ENCODE measurements around the gene PLS3.
A peak's percentile ranks its signal among the peaks of the same experiment; 100 is the strongest.
"Not testable (repeated sequence)": the region's sequence is repeated elsewhere in the genome, so short reads cannot be mapped to it uniquely, and the experiment has no call there.

Gene PLS3, protein sequence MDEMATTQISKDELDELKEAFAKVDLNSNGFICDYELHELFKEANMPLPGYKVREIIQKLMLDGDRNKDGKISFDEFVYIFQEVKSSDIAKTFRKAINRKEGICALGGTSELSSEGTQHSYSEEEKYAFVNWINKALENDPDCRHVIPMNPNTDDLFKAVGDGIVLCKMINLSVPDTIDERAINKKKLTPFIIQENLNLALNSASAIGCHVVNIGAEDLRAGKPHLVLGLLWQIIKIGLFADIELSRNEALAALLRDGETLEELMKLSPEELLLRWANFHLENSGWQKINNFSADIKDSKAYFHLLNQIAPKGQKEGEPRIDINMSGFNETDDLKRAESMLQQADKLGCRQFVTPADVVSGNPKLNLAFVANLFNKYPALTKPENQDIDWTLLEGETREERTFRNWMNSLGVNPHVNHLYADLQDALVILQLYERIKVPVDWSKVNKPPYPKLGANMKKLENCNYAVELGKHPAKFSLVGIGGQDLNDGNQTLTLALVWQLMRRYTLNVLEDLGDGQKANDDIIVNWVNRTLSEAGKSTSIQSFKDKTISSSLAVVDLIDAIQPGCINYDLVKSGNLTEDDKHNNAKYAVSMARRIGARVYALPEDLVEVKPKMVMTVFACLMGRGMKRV

GRCh38 chrX:115560978-115561604, at the start of gene PLS3:
Gene PLS3, plus strand, starts transcription at chrX:115561174. Its CDS starts 49,077 bp downstream, at chrX:115610251.
- peak in 1 of 2 donors; percentile 2 for DNase-seq

DNA sequence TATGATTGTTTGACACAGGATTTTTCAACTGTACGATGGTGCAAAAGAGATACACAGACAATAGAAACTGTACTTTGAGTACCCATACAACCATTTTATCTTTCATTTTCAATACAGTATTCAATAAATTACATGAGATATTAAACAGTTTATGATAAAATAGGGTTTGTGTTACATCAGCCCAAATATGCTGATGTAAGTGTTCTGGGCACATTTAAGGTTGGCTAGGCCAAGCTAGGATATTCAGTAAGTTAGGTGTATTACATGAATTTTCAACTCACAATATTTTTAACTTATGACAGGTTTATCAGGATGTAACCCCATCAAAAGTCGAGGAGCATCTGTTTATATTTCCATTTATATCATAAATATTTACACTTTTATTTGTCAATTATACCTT, 42.9 kb upstream of the PLS3 start:
- no peak for DNase-seq

GRCh38 chrX:115521741-115522140, 39.2 kb upstream of the PLS3 start:
- no peak for DNase-seq

DNA sequence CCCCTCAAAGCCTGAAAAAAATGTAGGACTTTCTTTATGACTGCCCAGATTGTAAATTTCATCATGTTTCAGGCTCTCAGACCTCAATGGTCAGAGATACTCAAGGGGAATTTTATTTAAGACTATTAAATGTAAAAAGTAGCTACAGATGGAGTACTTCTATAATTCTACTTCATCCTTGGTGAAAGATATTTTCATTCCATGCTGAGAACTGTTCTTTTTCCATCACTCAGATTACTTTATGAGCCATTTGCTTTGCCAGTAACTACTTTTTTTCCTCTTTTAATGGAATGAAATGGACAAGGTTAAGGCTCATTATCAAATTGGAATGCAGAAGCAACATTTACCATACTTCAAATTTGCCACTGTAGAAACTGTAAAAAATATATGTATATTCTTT, 38.0 kb upstream of the PLS3 start:
- no peak for DNase-seq

GRCh38 chrX:115525486-115525885, 35.5 kb upstream of the PLS3 start:
- DNase-seq, result no peak

- DNase-seq, result no peak
Observed at GRCh38 chrX:115531818-115532403, 29.1 kb upstream of the PLS3 start.

- no peak for DNase-seq
Observed at GRCh38 chrX:115533485-115533884, 27.5 kb upstream of the PLS3 start.

DNA sequence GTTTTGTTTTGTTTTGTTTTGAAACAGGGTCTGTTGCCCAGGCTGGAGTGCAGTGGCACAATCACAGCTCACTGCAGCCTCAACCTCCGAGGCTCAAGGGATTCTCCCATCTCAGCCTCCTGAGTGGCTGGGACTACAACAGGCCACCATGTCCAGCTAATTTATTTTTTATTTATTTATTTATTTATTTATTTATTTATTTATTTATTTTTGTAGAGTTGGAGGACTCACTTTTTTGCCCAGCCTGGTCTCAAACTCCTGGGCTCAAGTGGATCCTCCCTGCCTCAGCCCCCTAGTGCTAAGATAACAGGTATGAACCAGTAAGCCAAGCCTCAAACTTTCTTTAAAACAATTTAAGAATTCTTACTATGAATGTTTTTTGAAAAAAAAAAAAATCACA, 26.6 kb upstream of the PLS3 start:
- DNase-seq, result no peak

GRCh38 chrX:115535421-115535820, 25.6 kb upstream of the PLS3 start:
- DNase-seq, result no peak

- DNase-seq, result no peak
Observed at GRCh38 chrX:115535844-115536243, 25.1 kb upstream of the PLS3 start.

DNA sequence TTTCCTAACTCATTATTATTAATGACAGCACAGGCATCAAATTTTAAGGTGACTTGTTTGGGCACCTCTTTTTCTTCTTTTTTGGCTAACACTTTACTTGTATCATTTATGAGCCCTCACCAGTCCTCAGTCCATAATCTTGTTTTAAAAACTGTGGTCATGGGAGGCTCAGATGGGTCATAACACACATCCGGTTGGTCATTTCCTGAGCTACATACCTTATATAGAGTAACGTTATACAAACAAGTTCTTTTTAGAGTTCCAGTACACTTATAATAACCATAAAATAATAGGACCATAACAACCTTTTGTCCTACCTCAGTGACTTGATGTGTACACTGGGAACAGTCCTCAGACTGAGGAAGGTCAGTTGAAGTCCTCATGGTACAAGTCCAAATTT, 21.1 kb upstream of the PLS3 start:
- no peak for DNase-seq

GRCh38 chrX:115541045-115541444, 19.9 kb upstream of the PLS3 start:
- not testable (repeated sequence) for DNase-seq

DNA sequence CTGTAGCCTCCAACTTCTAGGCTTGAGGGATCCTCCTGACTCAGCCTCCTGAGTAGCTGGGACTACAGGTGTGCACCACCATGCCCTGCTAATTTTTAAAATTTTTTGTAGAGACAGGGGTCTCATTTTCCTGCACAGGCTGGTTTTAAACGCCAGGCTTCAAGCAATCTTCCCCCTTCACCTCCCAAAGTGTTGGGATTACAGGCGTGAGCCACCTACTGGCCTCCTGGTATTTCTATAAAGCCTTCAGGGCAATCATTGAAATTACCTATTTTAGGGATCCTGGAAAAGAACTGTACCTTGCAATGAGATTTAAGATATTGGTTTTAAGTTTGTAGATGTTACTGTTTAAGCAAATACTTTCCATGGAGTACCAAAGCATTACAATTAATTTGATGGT, 13.5 kb upstream of the PLS3 start:
- DNase-seq, result no peak

DNA sequence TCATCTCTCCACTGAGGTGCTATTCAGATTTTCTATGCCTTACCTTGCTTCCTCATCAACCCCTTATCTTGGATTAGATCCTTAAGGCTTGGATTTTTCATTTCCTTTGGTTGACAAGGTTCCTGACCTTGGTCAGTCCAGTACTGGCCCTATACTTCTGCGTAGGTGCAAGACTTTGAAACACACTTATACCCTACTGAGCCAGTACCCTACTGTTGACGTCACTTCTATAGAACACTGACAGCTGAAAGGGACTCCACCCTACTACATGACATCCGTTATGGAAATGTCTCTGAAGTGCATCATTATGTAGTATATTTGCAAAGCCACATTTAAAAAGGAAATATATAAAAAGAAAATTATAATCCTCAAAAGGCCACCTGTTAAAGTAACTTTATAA, 12.0 kb upstream of the PLS3 start:
- DNase-seq, result no peak

DNA sequence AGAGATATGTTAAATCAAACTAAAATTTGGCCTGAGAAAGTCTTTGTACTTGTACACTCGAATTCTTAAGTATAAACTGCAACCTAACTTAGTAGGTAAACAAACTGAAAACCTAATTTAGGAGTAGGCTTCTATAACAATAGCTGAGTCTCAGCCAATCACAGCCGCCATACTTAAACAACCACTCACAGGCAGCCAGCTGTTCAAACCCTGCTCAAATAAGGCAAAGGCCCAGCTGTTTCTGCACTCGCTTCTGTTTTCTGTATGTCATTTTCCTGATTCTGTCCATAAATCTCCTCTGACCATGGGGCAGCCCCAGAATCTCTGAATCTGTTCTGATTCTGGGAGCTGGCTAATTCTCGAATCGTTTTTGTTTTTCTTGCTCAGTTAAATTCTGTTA, 7.8 kb upstream of the PLS3 start:
- DNase-seq, result no peak

- DNase-seq, result no peak
Observed at GRCh38 chrX:115559672-115560071, 1.3 kb upstream of the PLS3 start.

DNA sequence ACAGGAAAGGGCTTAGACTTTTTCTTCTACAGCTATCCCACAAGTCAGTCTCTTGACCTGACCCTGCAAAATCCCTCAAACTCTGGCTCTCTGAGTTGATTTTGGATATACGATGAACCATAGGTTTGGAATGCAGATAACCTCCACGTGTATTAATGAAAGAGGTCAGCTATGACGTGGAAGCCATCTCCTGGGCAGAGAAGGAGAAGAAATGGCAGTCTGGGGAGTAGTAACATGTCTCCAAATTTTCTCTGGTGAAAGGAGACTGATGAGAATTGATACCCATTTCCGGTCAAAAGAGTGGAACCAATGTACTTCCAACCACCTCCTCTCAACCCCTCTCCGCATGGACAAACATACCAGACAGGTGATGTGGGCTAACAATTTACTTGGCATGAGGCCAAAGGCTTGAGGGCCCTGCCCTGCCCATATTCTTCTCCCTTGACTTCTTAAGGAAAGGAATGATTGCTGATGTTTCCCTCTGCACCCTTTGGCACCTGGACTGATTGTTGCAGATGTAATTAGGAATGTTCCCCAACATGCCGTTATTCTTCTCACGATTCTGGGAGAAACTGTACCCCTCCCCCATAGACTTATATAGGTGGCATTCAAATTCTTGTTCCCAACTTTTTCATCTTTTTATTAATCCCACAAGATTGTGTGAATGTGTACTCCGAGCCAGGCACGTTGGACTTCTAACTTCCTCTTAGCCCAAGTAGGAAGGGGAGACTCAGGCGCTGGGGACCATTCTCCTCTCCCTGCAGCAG, 580 bp upstream of the PLS3 start:
- DNase-seq, result no peak

GRCh38 chrX:115561605-115562479, 868 bp downstream of the PLS3 start:
- no peak for DNase-seq

DNA sequence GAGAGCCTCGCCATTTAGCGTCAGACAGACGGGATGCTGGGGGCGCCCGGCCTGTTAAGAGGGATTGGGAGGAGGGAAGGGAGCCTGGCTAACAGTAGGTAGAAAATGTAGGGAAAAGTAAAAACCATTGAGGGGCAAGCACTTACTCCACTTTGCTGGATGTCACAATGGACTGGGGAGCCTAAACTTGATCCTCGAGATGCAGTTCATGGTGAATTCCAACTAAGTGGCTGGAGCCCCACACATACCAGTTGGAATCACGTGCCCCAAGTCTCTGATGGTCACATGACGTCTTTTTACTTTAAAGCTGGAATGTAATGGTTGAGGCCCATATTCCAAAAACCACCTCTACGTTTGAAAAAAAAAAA, 1.5 kb downstream of the PLS3 start:
- DNase-seq, result no peak

GRCh38 chrX:115563633-115564162, 2.7 kb downstream of the PLS3 start:
- DNase-seq, result no peak

- no peak for DNase-seq
Observed at GRCh38 chrX:115564243-115564642, 3.3 kb downstream of the PLS3 start.

DNA sequence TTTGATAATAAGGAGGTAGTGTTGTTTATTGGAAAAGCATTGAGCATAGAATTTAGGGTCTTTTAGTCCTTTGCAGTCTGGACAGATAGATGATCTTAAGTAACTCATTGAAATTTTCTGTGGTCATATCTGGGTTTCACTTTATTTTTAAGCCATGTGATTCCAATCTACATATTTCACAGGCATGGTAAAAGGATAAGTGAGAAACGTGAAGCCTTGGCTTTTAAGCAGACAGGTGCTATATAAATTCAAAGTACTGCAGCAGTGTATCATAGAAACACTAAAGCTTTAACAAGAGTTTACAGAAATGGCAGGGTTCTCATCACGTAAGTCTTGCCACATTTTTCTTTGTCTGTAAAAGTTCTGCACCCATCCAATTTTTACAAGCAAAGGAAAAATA, 4.9 kb downstream of the PLS3 start:
- no peak for DNase-seq

All from stimulated activated CD4-positive, alpha-beta T cell treated with anti-CD3 and anti-CD28 coated beads, Interleukin-2, amount 100 ng/mL, for 48 hours (primary cell).